NCI-H2029 (cell line): ENCODE results near the gene METTL2B.
A peak's percentile ranks its signal among the peaks of the same experiment; 100 is the strongest.
"Not testable (repeated sequence)": the region's sequence is repeated elsewhere in the genome, so short reads cannot be mapped to it uniquely, and the experiment has no call there.

Experiments
- DNase-seq: peaks from one replicate; lab custom pipeline; 2025; lab: John Stamatoyannopoulos, UW

The METTL2B gene

GRCh38 chr7:128454808-128455542 lies 21.6 kb upstream of the METTL2B start:
- no peak for DNase-seq

DNA sequence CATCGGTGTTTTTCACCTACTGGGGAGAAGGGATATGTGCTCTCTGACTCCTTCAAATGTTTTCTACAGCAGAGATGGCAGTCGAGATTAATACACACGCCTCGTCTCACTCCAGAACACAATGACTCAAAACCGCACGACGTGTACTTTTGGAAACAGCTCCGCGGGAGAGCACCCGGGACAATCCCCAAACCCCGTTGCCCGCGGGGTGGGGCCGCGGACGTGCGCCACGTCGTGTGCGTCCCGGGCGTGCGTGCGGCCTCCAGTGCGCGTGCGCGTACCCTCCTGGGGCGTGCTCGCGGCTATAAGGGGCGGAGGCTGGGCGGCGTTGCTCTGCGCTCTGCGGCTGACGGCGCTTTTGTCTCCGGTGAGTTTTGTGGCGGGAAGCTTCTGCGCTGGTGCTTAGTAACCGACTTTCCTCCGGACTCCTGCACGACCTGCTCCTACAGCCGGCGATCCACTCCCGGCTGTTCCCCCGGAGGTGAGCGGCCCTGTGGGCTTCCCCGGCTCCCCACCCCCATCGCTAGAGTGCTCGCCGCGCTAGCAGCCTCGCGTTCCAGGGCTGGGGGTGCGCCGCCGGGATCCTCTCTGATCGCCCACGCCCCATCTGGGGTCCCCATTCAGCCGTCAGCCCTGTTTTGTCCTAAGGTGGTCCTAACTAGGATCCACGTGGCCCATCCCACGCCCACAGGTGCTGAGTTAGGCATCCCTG lies 20.8 kb upstream of the METTL2B start, which contains the start of gene HILPDA:
TSS of gene HILPDA (plus strand) at position 336 of the 712 bp plus-strand sequence. CDS start 1,391 bp downstream, outside the sequence.
- peak; percentile 82 for DNase-seq

DNA sequence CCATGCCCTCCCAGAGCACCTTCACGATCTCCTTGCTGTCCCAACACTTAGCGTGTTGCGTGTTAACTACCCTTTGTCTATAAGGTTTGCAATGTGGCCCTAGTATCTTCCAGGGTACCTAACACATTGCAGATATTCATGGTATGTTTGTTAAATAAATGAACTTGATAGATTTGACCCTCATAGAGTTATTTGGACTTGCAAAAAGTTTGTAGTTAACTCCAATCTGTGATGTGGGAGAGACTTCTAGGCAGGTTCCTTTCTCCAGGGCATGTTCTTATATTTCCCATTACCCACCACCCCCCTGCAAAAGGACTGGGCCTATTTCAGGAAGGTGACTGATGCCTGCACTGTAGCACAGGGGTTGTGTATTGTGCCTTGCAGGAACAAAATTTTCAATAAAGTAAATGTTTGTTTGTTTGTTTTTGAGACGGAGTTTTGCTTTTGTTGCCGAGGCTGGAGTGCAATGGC lies 20.3 kb upstream of the METTL2B start:
- no peak for DNase-seq

DNA sequence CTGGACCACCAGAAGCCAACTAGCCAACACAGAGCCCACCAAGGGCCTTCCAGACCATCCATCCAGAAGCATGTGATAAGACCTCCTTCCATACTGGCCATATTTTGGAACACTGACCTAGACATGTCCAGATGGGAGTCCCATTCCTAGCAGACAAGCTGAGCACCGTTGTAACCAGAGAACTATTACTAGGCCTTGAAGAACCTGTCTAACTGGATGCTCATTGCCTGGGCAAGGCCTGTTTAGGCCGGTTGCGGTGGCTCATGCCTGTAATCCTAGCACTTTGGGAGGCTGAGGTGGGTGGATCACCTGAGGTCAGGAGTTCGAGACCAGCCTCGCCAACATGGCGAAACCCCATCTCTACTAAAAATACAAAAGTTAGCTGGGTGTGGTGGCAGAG lies 19.2 kb upstream of the METTL2B start:
- DNase-seq: not testable (repeated sequence)

DNA sequence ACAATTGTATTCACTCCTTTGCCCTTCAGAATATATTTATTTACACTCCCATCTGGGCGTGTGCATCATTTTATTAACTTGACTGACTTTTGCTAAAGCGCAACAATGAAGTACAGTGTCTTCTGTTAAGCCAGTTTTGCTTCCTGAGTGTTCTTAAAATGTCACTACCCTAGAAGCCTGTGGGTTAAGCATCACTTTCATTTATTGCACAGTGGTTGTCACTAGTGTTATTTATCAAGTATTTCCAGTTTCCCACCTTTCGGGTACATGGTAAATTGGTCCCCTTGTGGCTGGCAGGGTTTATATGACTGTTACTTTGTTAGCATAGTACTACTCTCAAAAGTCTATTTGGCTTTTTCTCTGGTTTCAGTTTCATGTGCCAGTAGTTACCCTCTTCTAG lies 17.6 kb upstream of the METTL2B start:
- DNase-seq: no peak

DNA sequence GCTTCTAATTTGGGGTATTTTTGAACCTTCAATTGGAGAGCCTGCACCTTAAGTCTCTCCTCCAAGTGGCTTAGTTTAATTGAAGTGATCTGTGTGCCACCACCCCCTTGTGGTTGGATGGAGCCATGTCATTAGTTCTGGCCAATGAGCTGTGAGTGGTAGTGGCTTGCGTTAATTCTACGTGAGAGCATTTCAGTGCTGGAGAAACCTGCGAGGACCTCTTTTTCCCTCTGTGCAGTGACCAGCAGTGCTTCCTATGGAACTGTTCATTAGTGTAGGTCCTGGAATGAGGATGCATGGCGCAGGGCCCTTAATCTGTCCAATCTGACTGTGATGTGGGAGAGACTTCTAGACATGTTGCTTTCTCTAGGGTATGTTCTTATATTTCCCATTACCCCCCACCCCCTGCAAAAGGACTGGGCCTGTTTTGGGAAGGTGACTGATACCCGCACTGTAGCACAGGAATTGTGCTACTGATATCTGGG lies 17.1 kb upstream of the METTL2B start:
- DNase-seq: peak; percentile 10

GRCh38 chr7:128462460-128462859 lies 14.1 kb upstream of the METTL2B start:
- DNase-seq: no peak

DNA sequence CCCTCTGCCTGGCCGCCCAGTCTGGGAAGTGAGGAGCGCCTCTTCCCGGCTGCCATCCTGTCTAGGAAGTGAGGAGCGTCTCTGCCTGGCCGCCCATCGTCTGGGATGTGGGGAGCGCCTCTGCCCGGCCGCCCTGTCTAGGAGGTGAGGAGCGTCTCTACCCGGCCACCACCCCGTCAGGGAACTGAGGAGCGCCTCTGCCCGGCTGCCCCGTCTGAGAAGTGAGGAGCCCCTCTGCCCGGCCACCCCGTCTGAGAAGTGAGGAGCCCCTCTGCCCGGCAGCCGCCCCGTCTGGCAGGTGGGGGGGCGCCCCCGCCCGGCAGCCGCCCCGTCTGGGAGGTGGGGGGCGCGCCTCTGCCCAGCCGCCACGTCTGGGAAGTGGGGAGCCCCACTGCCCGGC lies 13.2 kb upstream of the METTL2B start:
- DNase-seq: not testable (repeated sequence)

- not testable (repeated sequence) for DNase-seq
Observed at GRCh38 chr7:128463933-128464332, 12.6 kb upstream of the METTL2B start.

GRCh38 chr7:128466871-128467270 lies 9.7 kb upstream of the METTL2B start:
- not testable (repeated sequence) for DNase-seq

- not testable (repeated sequence) for DNase-seq
Observed at GRCh38 chr7:128477336-128477690, 765 bp downstream of the METTL2B start.

DNA sequence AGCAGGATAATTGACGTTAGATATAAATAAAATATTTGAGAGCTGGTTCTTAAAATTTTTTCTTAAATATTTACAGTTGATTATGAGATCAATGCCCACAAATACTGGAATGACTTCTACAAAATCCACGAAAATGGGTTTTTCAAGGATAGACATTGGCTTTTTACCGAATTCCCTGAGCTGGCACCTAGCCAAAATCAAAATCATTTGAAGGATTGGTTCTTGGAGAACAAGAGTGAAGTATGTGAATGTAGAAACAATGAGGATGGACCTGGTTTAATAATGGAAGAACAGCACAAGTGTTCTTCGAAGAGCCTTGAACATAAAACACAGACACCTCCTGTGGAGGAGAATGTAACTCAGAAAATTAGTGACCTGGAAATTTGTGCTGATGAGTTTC lies 2.5 kb downstream of the METTL2B start:
- not testable (repeated sequence) for DNase-seq

DNA sequence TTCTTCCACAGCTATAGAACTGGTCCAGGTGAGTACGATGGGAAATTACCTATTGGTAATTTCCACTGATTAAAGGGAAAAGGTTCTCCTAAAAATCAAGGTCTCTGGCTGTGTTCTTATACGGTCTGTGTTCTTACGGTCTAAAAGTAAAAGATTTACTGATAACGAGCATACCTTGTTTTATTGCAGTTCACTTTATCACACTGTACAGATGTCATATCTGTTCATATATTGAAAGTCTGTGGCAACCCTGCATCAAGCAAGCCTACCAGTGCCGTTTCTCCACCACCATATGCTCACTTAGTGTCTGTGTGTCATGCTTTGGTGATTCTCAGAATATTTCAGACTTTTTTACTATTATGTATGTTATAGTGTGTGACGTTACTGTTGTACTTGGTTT lies 11.6 kb downstream of the METTL2B start:
- not testable (repeated sequence) for DNase-seq

DNA sequence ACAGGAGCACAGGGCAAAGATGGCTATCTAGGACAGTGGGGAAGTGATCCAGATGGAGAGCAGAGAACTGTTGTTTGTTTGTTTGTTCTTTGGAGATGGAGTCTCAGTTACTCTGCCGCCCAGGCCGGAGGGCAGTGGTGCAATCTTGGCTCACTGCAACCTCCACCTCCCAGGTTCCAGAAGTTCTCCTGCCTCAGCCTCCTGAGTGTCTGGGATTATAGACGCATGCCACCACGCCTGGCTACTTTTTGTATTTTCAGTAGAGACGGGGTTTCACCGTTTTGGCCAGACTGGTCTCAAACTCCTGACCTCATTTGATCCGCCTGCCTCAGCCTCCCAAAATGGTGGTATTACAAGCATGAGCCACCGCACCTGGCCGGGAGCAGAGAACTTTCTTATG lies 20.9 kb downstream of the METTL2B start:
- DNase-seq: no peak

DNA sequence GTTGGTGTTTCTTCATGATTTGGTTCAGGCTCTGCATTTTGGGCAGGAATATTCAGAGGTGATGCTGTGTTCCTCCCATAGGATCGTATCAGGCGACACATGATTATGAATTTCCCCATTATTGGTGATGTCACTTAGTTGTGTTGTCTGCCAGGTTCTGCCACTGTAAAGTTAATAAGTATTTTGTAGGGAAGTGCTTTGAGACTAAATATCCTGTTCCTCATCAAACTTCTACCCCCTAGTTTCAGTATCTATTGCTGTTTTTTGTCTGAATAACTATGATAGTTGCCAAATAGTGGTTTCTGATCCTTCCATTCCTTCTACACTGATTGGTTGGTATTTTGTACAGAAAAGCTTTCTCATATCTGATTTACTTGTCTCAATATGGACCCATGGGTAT lies 28.9 kb downstream of the METTL2B start:
- not testable (repeated sequence) for DNase-seq

GRCh38 chr7:128506819-128507218 lies 30.3 kb downstream of the METTL2B start:
- DNase-seq: not testable (repeated sequence)

GRCh38 chr7:128507321-128507993 lies 30.9 kb downstream of the METTL2B start:
- DNase-seq: not testable (repeated sequence)

GRCh38 chr7:128511692-128512091 lies 35.1 kb downstream of the METTL2B start:
- not testable (repeated sequence) for DNase-seq

DNA sequence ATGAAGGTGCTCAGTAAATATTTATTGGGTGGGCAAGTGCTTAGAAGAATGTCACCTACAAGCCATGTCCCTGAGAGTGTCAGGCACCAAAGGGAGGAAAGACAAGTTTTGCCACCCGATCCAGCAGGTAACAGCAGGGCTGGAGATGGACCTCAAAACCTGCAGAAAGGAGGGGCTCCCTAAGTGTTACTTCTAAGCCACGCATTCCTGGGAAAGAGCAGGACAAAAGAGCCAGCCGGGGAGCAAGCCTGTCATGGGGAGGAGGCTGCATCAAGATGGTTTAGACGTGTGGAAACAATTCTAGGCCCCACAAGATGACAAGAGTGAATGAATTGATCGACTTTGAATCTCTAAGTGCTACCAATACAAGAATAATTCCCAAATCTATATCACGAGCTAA lies 38.7 kb downstream of the METTL2B start:
- DNase-seq: not testable (repeated sequence)

DNA sequence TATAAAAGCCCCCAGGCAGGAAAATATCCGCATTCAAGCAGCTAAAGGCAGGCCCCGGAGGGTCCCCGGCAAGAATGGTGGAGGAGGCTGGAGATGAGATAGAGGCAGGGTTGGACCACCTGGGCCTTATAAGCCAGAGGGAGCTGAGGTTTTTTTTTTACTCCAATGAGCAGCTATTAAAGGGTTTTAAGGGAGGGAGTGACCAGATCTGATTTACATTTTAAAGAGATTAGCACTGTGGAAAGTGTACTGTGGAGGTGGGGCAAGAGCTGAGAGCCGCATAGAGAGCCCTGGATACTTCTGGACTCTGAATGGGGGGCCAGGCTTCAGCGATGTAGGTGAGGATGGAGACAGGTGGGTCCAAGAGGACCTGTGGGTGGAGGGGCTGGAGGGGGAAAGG lies 40.5 kb downstream of the METTL2B start:
- not testable (repeated sequence) for DNase-seq

DNA sequence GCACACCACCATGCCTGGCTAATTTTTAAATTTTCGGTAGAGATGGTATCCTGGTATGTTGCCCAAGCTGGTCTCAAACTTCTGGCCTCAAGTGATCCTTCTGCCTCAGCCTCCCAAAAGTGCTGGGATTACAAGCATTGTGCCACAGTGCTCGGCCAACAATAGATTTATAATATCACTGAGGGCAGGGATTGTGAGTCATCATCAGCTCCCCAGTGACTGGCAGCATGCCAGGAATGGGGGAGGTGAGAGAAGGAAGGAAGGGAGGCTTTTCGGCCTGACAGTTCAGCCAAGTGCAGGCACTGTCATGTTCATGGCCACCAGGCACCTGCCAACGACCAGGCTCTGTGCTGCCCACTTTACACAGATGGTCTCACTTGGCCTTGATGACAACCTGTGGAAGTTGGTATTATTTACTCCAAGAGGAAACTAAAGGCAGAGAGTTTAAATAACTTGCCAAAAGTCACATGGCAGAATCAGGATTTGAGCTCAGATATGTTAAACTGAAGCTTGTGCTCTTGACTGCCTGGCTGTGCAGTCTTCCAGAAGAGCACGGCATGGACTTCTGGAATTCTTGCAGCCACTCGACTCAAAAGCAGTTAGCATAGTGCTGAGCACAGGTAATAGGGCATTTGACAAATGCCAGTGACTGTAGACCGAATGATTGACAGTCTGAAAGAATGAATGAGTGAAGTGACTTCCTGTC lies 46.8 kb downstream of the METTL2B start:
- peak; percentile 74 for DNase-seq
